ENCODE data around the gene TYROBP.

TYROBP gene

DNA sequence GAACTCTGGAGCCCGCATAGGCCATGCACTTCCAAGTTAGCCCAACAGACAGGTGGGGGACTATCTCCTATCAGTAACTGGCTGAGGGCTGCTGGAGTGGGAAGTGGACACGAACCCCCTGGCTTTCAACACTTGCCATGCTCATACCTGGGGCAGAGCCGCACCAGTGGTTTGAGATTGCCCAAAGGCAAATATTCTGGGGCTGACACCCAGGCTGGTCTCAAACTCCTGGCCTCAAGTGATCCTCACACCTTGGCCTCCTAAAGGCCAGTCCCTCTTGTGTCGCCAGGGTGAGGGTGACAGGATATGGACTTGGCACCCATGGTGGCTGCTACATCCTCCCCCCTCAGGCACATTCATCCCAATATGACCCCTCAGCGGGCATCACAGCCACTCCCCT, 20.9 kb downstream of the TYROBP start:
- no peak overlapping the region for H3K27ac ChIP-seq (ENCODE audit: low read length)
- H3K36me3 ChIP-seq (ENCODE audit: control insufficient read depth in 2 of 2, insufficient read depth in 2 of 2, low read length in 2 of 2) = peaks cover 12 to 22% of the 10 kb centered on the region in 2 donors
- H3K27me3 ChIP-seq (ENCODE audit: control insufficient read depth in 1 of 2, insufficient read depth in 2 of 2, low read length in 2 of 2) = no peaks in the 10 kb centered on the region
- H3K9ac ChIP-seq (ENCODE audit: low read length in 2 of 2) = no peak overlapping the region
- H3K4me1 ChIP-seq (ENCODE audit: control insufficient read depth, insufficient read depth, low read length) = no peaks in the 10 kb centered on the region
- H3K4me3 ChIP-seq (ENCODE audit: low read length in 2 of 2) = no peak overlapping the region
- H3K9me3 ChIP-seq (ENCODE audit: control insufficient read depth in 2 of 2, low read length in 2 of 2) = no peaks in the 10 kb centered on the region

DNA sequence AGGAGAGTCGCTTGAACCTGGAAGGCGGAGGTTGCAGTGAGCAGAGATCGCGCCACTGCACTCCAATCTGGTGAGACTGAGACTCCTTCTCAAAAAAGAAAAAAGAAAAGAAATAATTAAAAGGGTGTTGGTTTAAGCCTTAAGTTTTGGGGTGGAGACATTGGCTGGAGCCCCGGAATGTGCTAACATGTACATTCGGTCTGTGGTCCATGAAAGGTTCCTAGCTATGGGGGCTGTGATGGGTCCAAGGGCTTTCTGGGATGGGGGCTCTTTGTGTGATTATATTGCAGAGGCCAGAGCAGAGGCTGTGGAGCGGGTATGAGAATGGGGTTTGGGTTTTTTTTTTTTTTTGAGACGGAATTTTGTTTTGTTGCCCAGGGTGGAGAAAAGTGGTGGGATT, 22.2 kb downstream of the TYROBP start:
- Histone ChIP-seq H3K4me1 (ENCODE audit: control insufficient read depth, insufficient read depth, low read length) (no peaks in the 10 kb centered on the region), H3K27ac (ENCODE audit: low read length) (no peak overlapping the region), H3K4me3 (ENCODE audit: low read length in 2 of 2) (no peak overlapping the region), H3K36me3 (ENCODE audit: control insufficient read depth in 2 of 2, insufficient read depth in 2 of 2, low read length in 2 of 2) (peaks cover 12 to 20% of the 10 kb centered on the region in 2 donors), H3K27me3 (ENCODE audit: control insufficient read depth in 1 of 2, insufficient read depth in 2 of 2, low read length in 2 of 2) (no peaks in the 10 kb centered on the region), H3K9ac (ENCODE audit: low read length in 2 of 2) (no peak overlapping the region), H3K9me3 (ENCODE audit: control insufficient read depth in 2 of 2, low read length in 2 of 2) (no peaks in the 10 kb centered on the region)

DNA sequence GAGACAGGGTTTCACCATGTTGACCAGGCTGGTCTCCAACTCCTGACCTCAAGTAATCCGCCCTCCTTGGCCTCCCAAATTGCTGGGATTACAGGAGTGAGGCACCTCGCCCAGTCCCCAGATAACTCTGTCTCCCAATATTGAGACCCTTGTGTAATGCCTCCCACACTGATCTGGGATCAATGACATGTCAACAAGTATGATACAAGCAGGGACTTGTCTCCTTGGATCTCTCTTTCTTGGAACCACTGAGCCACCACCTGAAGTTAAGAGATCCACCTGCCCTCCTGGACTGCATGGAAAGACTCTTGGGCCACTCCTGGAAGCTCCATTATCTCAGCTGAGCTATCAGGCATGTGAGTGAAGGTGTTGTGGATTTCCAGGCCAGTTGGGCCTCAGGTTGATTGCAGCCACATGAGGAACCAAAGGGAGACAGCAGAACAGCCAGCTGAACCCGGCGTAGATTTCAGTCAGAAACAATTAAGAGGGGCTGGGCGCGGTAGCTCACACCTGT, 22.8 kb downstream of the TYROBP start:
- Histone ChIP-seq H3K9ac (ENCODE audit: low read length in 2 of 2) (no peak overlapping the region), H3K4me3 (ENCODE audit: low read length in 2 of 2) (no peak overlapping the region), H3K36me3 (ENCODE audit: control insufficient read depth in 2 of 2, insufficient read depth in 2 of 2, low read length in 2 of 2) (peaks cover 12 to 19% of the 10 kb centered on the region in 2 donors), H3K4me1 (ENCODE audit: control insufficient read depth, insufficient read depth, low read length) (no peaks in the 10 kb centered on the region), H3K27ac (ENCODE audit: low read length) (no peak overlapping the region), H3K27me3 (ENCODE audit: control insufficient read depth in 1 of 2, insufficient read depth in 2 of 2, low read length in 2 of 2) (no peaks in the 10 kb centered on the region), H3K9me3 (ENCODE audit: control insufficient read depth in 2 of 2, low read length in 2 of 2) (no peaks in the 10 kb centered on the region)

GRCh38 chr19:35883882-35884281, 24.2 kb downstream of the TYROBP start:
- Histone ChIP-seq H3K9ac (ENCODE audit: low read length in 2 of 2) (no peak overlapping the region), H3K27me3 (ENCODE audit: control insufficient read depth in 1 of 2, insufficient read depth in 2 of 2, low read length in 2 of 2) (peaks cover 2% of the 10 kb centered on the region in 2 donors), H3K27ac (ENCODE audit: low read length) (no peak overlapping the region), H3K4me1 (ENCODE audit: control insufficient read depth, insufficient read depth, low read length) (no peaks in the 10 kb centered on the region), H3K36me3 (ENCODE audit: control insufficient read depth in 2 of 2, insufficient read depth in 2 of 2, low read length in 2 of 2) (peaks cover 8 to 9% of the 10 kb centered on the region in 2 donors), H3K4me3 (ENCODE audit: low read length in 2 of 2) (no peak overlapping the region), H3K9me3 (ENCODE audit: control insufficient read depth in 2 of 2, low read length in 2 of 2) (no peaks in the 10 kb centered on the region)

GRCh38 chr19:35882114-35882832, 25.8 kb downstream of the TYROBP start:
- Histone ChIP-seq H3K4me3 (ENCODE audit: low read length in 2 of 2) (no peak overlapping the region), H3K36me3 (ENCODE audit: control insufficient read depth in 2 of 2, insufficient read depth in 2 of 2, low read length in 2 of 2) (no peaks in the 10 kb centered on the region), H3K27me3 (ENCODE audit: control insufficient read depth in 1 of 2, insufficient read depth in 2 of 2, low read length in 2 of 2) (peaks cover 6 to 11% of the 10 kb centered on the region in 2 donors), H3K4me1 (ENCODE audit: control insufficient read depth, insufficient read depth, low read length) (no peaks in the 10 kb centered on the region), H3K27ac (ENCODE audit: low read length) (no peak overlapping the region), H3K9ac (ENCODE audit: low read length in 2 of 2) (no peak overlapping the region), H3K9me3 (ENCODE audit: control insufficient read depth in 2 of 2, low read length in 2 of 2) (no peaks in the 10 kb centered on the region)

- Histone ChIP-seq H3K27ac (ENCODE audit: low read length) (no peak overlapping the region), H3K27me3 (ENCODE audit: control insufficient read depth in 1 of 2, insufficient read depth in 2 of 2, low read length in 2 of 2) (peaks cover 6 to 11% of the 10 kb centered on the region in 2 donors), H3K4me1 (ENCODE audit: control insufficient read depth, insufficient read depth, low read length) (no peaks in the 10 kb centered on the region)
Observed at GRCh38 chr19:35879770-35880317, 28.3 kb downstream of the TYROBP start.

DNA sequence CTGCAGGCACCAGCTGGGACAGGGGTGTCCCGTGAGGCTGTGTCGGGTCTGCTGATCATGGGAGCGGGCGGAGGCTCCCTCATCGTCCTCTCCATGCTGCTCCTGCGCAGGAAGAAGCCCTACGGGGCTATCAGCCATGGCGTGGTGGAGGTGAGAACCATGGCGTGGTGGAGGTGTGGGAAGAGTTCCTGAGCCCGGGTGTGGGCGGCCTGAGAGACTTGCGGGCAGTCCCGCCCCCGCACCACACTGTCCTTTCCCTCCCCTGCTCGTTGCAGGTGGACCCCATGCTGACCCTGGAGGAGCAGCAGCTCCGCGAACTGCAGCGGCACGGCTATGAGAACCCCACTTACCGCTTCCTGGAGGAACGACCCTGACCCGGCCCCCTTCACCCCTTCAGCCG, 29.0 kb downstream of the TYROBP start:
- Histone ChIP-seq H3K36me3 (ENCODE audit: control insufficient read depth in 2 of 2, insufficient read depth in 2 of 2, low read length in 2 of 2) (no peaks in the 10 kb centered on the region), H3K9ac (ENCODE audit: low read length in 2 of 2) (no peak overlapping the region), H3K27ac (ENCODE audit: low read length) (no peak overlapping the region), H3K4me1 (ENCODE audit: control insufficient read depth, insufficient read depth, low read length) (no peaks in the 10 kb centered on the region), H3K27me3 (ENCODE audit: control insufficient read depth in 1 of 2, insufficient read depth in 2 of 2, low read length in 2 of 2) (peaks cover 9 to 11% of the 10 kb centered on the region in 2 donors), H3K4me3 (ENCODE audit: low read length in 2 of 2) (no peak overlapping the region), H3K9me3 (ENCODE audit: control insufficient read depth in 2 of 2, low read length in 2 of 2) (no peaks in the 10 kb centered on the region)

More at GRCh38 chr19:35879770-35880317, 28.3 kb downstream of the TYROBP start:
- Histone ChIP-seq H3K9ac (ENCODE audit: low read length in 2 of 2) (no peak overlapping the region), H3K9me3 (ENCODE audit: control insufficient read depth in 2 of 2, low read length in 2 of 2) (no peaks in the 10 kb centered on the region), H3K4me3 (ENCODE audit: low read length in 2 of 2) (no peak overlapping the region), H3K36me3 (ENCODE audit: control insufficient read depth in 2 of 2, insufficient read depth in 2 of 2, low read length in 2 of 2) (no peaks in the 10 kb centered on the region)

- Histone ChIP-seq H3K4me1 (ENCODE audit: control insufficient read depth, insufficient read depth, low read length) (peaks cover 8% of the 10 kb centered on the region), H3K27ac (ENCODE audit: low read length) (no peak overlapping the region), H3K9me3 (ENCODE audit: control insufficient read depth in 2 of 2, low read length in 2 of 2) (no peaks in the 10 kb centered on the region), H3K9ac (ENCODE audit: low read length in 2 of 2) (no peak overlapping the region), H3K4me3 (ENCODE audit: low read length in 2 of 2) (no peak overlapping the region), H3K36me3 (ENCODE audit: control insufficient read depth in 2 of 2, insufficient read depth in 2 of 2, low read length in 2 of 2) (no peaks in the 10 kb centered on the region), H3K27me3 (ENCODE audit: control insufficient read depth in 1 of 2, insufficient read depth in 2 of 2, low read length in 2 of 2) (peaks cover 19 to 37% of the 10 kb centered on the region in 2 donors)
Observed at GRCh38 chr19:35874392-35874930, 33.6 kb downstream of the TYROBP start.

DNA sequence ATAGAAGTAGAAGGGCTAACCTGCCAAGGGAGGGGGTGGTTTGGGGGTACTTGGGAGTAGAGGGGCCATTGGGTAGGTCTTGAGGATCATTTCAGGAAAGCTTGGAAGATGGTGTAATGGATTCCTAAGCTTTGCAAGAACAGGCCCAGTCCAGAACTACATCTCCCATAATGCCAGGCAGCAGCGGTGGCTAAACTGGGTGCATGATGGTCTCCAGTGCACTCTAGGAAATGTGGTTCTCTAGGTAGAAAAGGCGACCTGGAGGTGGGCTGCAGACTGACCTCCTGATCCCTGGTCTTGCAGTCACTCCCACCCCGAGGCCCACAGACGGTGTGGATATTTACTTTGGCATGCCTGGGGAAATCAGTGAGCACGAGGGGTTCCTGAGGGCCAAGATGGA, 35.9 kb downstream of the TYROBP start:
- Histone ChIP-seq H3K27ac (ENCODE audit: low read length) (no peak overlapping the region), H3K9ac (ENCODE audit: low read length in 2 of 2) (no peak overlapping the region), H3K27me3 (ENCODE audit: control insufficient read depth in 1 of 2, insufficient read depth in 2 of 2, low read length in 2 of 2) (peaks cover 11 to 37% of the 10 kb centered on the region in 2 donors), H3K36me3 (ENCODE audit: control insufficient read depth in 2 of 2, insufficient read depth in 2 of 2, low read length in 2 of 2) (no peaks in the 10 kb centered on the region), H3K4me3 (ENCODE audit: low read length in 2 of 2) (no peak overlapping the region), H3K9me3 (ENCODE audit: control insufficient read depth in 2 of 2, low read length in 2 of 2) (no peaks in the 10 kb centered on the region), H3K4me1 (ENCODE audit: control insufficient read depth, insufficient read depth, low read length) (peaks cover 22% of the 10 kb centered on the region)

- Histone ChIP-seq H3K4me3 (ENCODE audit: low read length in 2 of 2) (no peak overlapping the region), H3K4me1 (ENCODE audit: control insufficient read depth, insufficient read depth, low read length) (peaks cover 22% of the 10 kb centered on the region), H3K27me3 (ENCODE audit: control insufficient read depth in 1 of 2, insufficient read depth in 2 of 2, low read length in 2 of 2) (peaks cover 11 to 37% of the 10 kb centered on the region in 2 donors), H3K9me3 (ENCODE audit: control insufficient read depth in 2 of 2, low read length in 2 of 2) (no peaks in the 10 kb centered on the region), H3K27ac (ENCODE audit: low read length) (no peak overlapping the region), H3K36me3 (ENCODE audit: control insufficient read depth in 2 of 2, insufficient read depth in 2 of 2, low read length in 2 of 2) (no peaks in the 10 kb centered on the region), H3K9ac (ENCODE audit: low read length in 2 of 2) (no peak overlapping the region)
Observed at GRCh38 chr19:35871611-35872010, 36.5 kb downstream of the TYROBP start.

DNA sequence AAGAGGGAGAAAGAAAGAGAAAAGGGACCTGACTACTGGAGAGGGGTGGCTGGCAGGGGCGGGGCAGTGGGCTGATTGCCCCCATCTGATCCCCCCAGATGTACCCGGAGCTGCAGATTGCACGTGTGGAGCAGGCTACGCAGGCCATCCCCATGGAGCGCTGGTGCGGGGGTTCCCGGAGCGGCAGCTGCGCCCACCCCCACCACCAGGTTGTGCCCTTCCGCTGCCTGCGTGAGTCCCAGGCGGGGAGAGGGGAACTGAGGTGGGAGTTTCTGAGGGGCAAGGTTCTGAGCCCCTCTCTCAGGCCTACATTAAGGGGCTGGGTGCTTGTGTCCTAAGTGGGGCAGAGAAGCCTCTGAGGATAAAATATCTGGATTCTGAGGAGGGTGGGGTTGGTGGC, 37.3 kb downstream of the TYROBP start:
- H3K36me3 ChIP-seq (ENCODE audit: control insufficient read depth in 2 of 2, insufficient read depth in 2 of 2, low read length in 2 of 2) = no peaks in the 10 kb centered on the region
- peaks cover 11 to 39% of the 10 kb centered on the region in 2 donors for H3K27me3 ChIP-seq (ENCODE audit: control insufficient read depth in 1 of 2, insufficient read depth in 2 of 2, low read length in 2 of 2)
- H3K4me1 ChIP-seq (ENCODE audit: control insufficient read depth, insufficient read depth, low read length) = peaks cover 22% of the 10 kb centered on the region
- no peak overlapping the region for H3K27ac ChIP-seq (ENCODE audit: low read length)
- no peak overlapping the region for H3K4me3 ChIP-seq (ENCODE audit: low read length in 2 of 2)
- no peaks in the 10 kb centered on the region for H3K9me3 ChIP-seq (ENCODE audit: control insufficient read depth in 2 of 2, low read length in 2 of 2)
- H3K9ac ChIP-seq (ENCODE audit: low read length in 2 of 2) = no peak overlapping the region
